GM12878 (cell line): ENCODE measurements around the gene MCM3AP. TPM values are rescaled to one million over a fixed set of nuclear protein-coding genes. Genes with fewer than 3 reads are reported as not detected.
"Not testable (repeated sequence)": the region's sequence is repeated elsewhere in the genome, so short reads cannot be mapped to it uniquely, and the experiment has no call there.

Experiments
- ATAC-seq: fragments of 200-7000 bp; cut with Tn5 transposase; 3 replicates; pipeline ENCODE4 v1.9.1; 2020; ENCODE audit warnings: mild to moderate bottlenecking, moderate library complexity
- BruUV-seq: library from RNA; stranded (reverse); fragments of 400-500 nt; replicated peaks from 2 replicates; lab custom pipeline; 2021; lab: Mats Ljungman, UMichigan
- CTCF ChIA-PET: fragments of 300-600 bp; sonication (Branson Sonifier 250); formaldehyde crosslinking; extraction: SDS; loops from one replicate; lab custom pipeline; 2021; ENCODE audit warnings: inconsistent platforms; lab: Yijun Ruan, JAX
- POLR2A ChIA-PET: fragments of 350-600 bp; formaldehyde crosslinking; extraction: SDS; loops from one replicate; lab custom pipeline; 2021; ENCODE audit warnings: inconsistent platforms; lab: Charles Lee
- RAD21 ChIA-PET: fragments of 300-600 bp; sonication (Branson Sonifier 250); formaldehyde crosslinking; loops from one replicate; lab custom pipeline; 2023; ENCODE audit warnings: antibody characterized with exemption; ENCODE audit not compliant: unreplicated experiment; lab: Charles Lee
- SMC1A ChIA-PET: fragments of 300-600 bp; sonication (Branson Sonifier 250); formaldehyde crosslinking; loops from one replicate; lab custom pipeline; 2023; ENCODE audit not compliant: unreplicated experiment, uncharacterized antibody; lab: Charles Lee
- DNase-seq: peaks from one replicate; pipeline ENCODE4 v3.0.0-alpha.2; 2011; ENCODE audit warnings: low read depth, low spot score
- FAIRE-seq: peaks from 3 replicates; lab custom pipeline; 2011; peaks lifted over from hg19 to GRCh38; lab: Jason Lieb, UNC
- H2AFZ ChIP-seq: 2 replicates; pipeline ENCODE4 v1.6.0; 2011; ENCODE audit warnings: low read depth, low read length, control low read depth; ENCODE audit not compliant: control insufficient read depth
- H3K27ac ChIP-seq: 2 replicates; pipeline ENCODE4 v1.5.1; 2011; ENCODE audit warnings: control low read depth; ENCODE audit not compliant: control insufficient read depth, insufficient read depth
- H3K27me3 ChIP-seq, 2 experiments: replicated peaks in 1 of 2; 2 replicates each; pipeline versions ENCODE4 v1.6.0 to v1.6.1; 2011; ENCODE audit warnings: low read length in 1 of 2; ENCODE audit not compliant: control insufficient read depth in 2 of 2, insufficient read depth in 2 of 2
- H3K36me3 ChIP-seq, 2 experiments: 2 replicates each; pipeline ENCODE4 v1.5.1; 2011; ENCODE audit warnings: low read length in 1 of 2; ENCODE audit not compliant: control insufficient read depth in 2 of 2, insufficient read depth in 2 of 2
- H3K4me1 ChIP-seq: 2 replicates; pipeline ENCODE4 v1.6.1; 2011; ENCODE audit warnings: mild to moderate bottlenecking, low read length, moderate library complexity, mixed read lengths; ENCODE audit not compliant: control insufficient read depth, insufficient read depth
- H3K4me2 ChIP-seq: 2 replicates; pipeline ENCODE4 v1.6.0; 2011; ENCODE audit warnings: control low read depth; ENCODE audit not compliant: control insufficient read depth, insufficient read depth
- H3K4me3 ChIP-seq: fragments of 200-600 bp; sonication (generic); 2 replicates; pipeline ENCODE4 v1.5.1; 2016
- H3K79me2 ChIP-seq: 2 replicates; pipeline ENCODE4 v1.6.0; 2011; ENCODE audit warnings: low read length; ENCODE audit not compliant: control insufficient read depth, insufficient read depth
- H3K9ac ChIP-seq: 2 replicates; pipeline ENCODE4 v1.8.0; 2011; ENCODE audit warnings: low read length, control low read depth, mixed read lengths; ENCODE audit not compliant: control insufficient read depth, insufficient read depth
- H3K9me3 ChIP-seq: replicated peaks from 3 replicates; pipeline ENCODE4 v1.5.1; 2011; ENCODE audit warnings: mild to moderate bottlenecking, low read length; ENCODE audit not compliant: control insufficient read depth, insufficient read depth
- H4K20me1 ChIP-seq: 2 replicates; pipeline ENCODE4 v1.6.0; 2011; ENCODE audit not compliant: control insufficient read depth, insufficient read depth
- CBX5 ChIP-seq: sonication (generic); IDR thresholded peaks from 2 replicates; pipeline ENCODE4 v1.6.1; 2016; ENCODE audit warnings: low read depth, moderate library complexity, mild to moderate bottlenecking, inconsistent platforms
- IRF4 ChIP-seq: IDR thresholded peaks from 2 replicates; pipeline ENCODE4 v1.6.1; 2011; ENCODE audit warnings: low read depth, low read length
- KAT2A ChIP-seq: conservative IDR thresholded peaks from 2 replicates; pipeline ENCODE4 v1.6.1; 2011; ENCODE audit warnings: low read depth, low read length; ENCODE audit not compliant: control insufficient read depth
- SMAD1 ChIP-seq: fragments of 450-650 bp; IDR thresholded peaks from 2 replicates; pipeline ENCODE4 v1.6.1; 2018; ENCODE audit warnings: mild to moderate bottlenecking, low read depth; ENCODE audit not compliant: partially characterized antibody
- WRNIP1 ChIP-seq: IDR thresholded peaks from 2 replicates; pipeline ENCODE4 v1.6.1; 2011; ENCODE audit warnings: low read depth, low read length, improper control_type of control experiment, borderline replicate concordance
- WGBS: methylation state at CpG from one replicate; pipeline ENCODE4 v1.1.6; 2016; ENCODE audit warnings: low lambda C conversion rate; ENCODE audit not compliant: insufficient replicate concordance, insufficient coverage; ENCODE audit errors: missing lambda C conversion rate; 5-methylcytosine and 5-hydroxymethylcytosine counted together
- in situ Hi-C: fragments of 300-500 bp; cut with MboI; formaldehyde crosslinking; loops from 9 replicates; pipeline ENCODE4 v1.14.3; 2018; ENCODE audit warnings: mixed read lengths
- intact Hi-C: fragments of 100-400 bp; cut with micrococcal nuclease; formaldehyde crosslinking; loops from one replicate; pipeline ENCODE4 v1.14.2; 2022; ENCODE audit not compliant: unreplicated experiment
- polyA plus RNA-seq, 11 experiments: library from polyadenylated mRNA; depleted of rRNA in 4 of 11; unstranded in 6 of 11; stranded (reverse) in 5 of 11; fragments of >200 nt; fragmentation: Nextera tagmentation in 4 of 11; fragmentation: Illumina TruSeq in 1 of 11; extraction: Ambion mirVana in 4 of 11; extraction: Trizol in 1 of 11; gene quantifications; 1 replicate in 1 of 11; 2 replicates in 10 of 11; pipeline versions ENCODE4 v1.2.1 to v1.2.3, GENCODE V29; 2011 to 2016; ENCODE audit warnings: inconsistent platforms in 2 of 11, missing spikeins in 2 of 11, low read depth in 1 of 11
- total RNA-seq, 4 experiments: library from RNA; depleted of rRNA in 3 of 4; stranded (reverse); fragments of >200 nt in 3 of 4; fragmentation: Illumina TruSeq in 1 of 4; extraction: Trizol in 1 of 4; gene quantifications; 2 replicates each; pipeline versions ENCODE4 v1.2.1 to v1.2.3, GENCODE V29; 2013 to 2021

The MCM3AP gene
- total and polyA plus RNA-seq, 10 of the 15 experiments (the other 5 are each of a cell fraction or from before 2014, with no cell fraction given): 6.1 to 95.7 (median 47.0) TPM

- TF ChIP-seq KAT2A: no peak
- TF ChIP-seq CBX5: no peak
- no peak for TF ChIP-seq WRNIP1
- TF ChIP-seq IRF4: no peak
- TF ChIP-seq SMAD1: no peak
- DNase-seq (no peak), FAIRE-seq (no peak), ATAC-seq (no peak)
- no TSS peak for BruUV-seq
- ChIA-PET POLR2A (interaction anchor here (2.1 kb wide), 1 partner anchor 28 kb away, joined by 8 read pairs; no protein-coding TSS in a partner anchor), RAD21 (interaction anchor here (4.0 kb wide), 1 partner anchor 28 kb away, joined by 19 read pairs; no protein-coding TSS in a partner anchor), SMC1A (interaction anchor here (1.3 kb wide), 1 partner anchor 99 kb away, joined by 5 read pairs; a partner anchor contains a TSS), CTCF (interaction anchor here (1.5 to 9.7 kb wide), 3 partner anchors 26 to 143 kb away, joined by 4 to 59 read pairs (median 8); a partner anchor contains a TSS)
- no peak overlapping the region for H2AFZ ChIP-seq
- H3K27me3 ChIP-seq: no peaks in the 10 kb centered on the region
- intact Hi-C loops: loop anchor here (5.0 kb wide), 2 partner anchors 61 to 84 kb away; partner anchors contain the start of genes MCM3AP and YBEY
- no peaks in the 10 kb centered on the region for H4K20me1 ChIP-seq
- in situ Hi-C loops: no loop called here
- no peaks in the 10 kb centered on the region for H3K9me3 ChIP-seq
- peaks cover 52% of the 10 kb centered on the region for H3K79me2 ChIP-seq
- H3K4me2 ChIP-seq: peak overlapping the region; percentile 81
- H3K9ac ChIP-seq: peak overlapping the region; percentile 5
- WGBS: 38% methylated on average over 1 of the region's 1 CpG
- H3K27ac ChIP-seq: peak overlapping the region; percentile 64
- peak overlapping the region; percentile 81 for H3K4me3 ChIP-seq
- H3K36me3 ChIP-seq: peaks cover 3 to 8% of the 10 kb centered on the region in 2 experiments; a peak in 2 of 4 replicates
- peaks cover 5% of the 10 kb centered on the region; the same call in 1 of the 2 replicates for H3K4me1 ChIP-seq
Observed at GRCh38 chr21:46226146-46226545, 59.3 kb downstream of the MCM3AP start.

- DNase-seq, POLR2A ChIA-PET, CTCF ChIA-PET, H3K4me3 ChIP-seq, ATAC-seq, H3K27me3 ChIP-seq, intact Hi-C loops, H3K9me3 ChIP-seq, H3K4me1 ChIP-seq, H2AFZ ChIP-seq, H3K36me3 ChIP-seq, H3K9ac ChIP-seq, SMC1A ChIA-PET, FAIRE-seq, RAD21 ChIA-PET, H3K27ac ChIP-seq, H4K20me1 ChIP-seq, BruUV-seq, in situ Hi-C loops, H3K4me2 ChIP-seq: not testable (repeated sequence)
- WGBS: 97% methylated on average over 18 of the region's 18 CpGs
- peaks cover 36% of the 10 kb centered on the region for H3K79me2 ChIP-seq
Observed at GRCh38 chr21:46223661-46224060, 61.8 kb downstream of the MCM3AP start.
